H1 (cell line): Measurements from ENCODE around the gene DNTTIP2.

ENCODE experiments used
- RAD21 ChIP-seq, 2 experiments: IDR thresholded peaks in 1 of 2; conservative IDR thresholded peaks in 1 of 2; 2 replicates each; pipeline ENCODE4 v1.6.1; 2011; ENCODE audit warnings: low read depth in 2 of 2, low read length in 2 of 2, improper control_type of control experiment in 1 of 2, inconsistent platforms in 1 of 2, mild to moderate bottlenecking in 1 of 2, moderate library complexity in 1 of 2
- ZNF274 ChIP-seq: IDR thresholded peaks from 2 replicates; pipeline ENCODE4 v1.7.0; 2012; ENCODE audit warnings: low read length, borderline replicate concordance; ENCODE audit errors: extremely low read depth
- TF ChIP-seq, protein P1 (sequence below), 3 experiments: IDR thresholded peaks; 1 replicate in 2 of 3; 2 replicates in 1 of 3; pipeline versions ENCODE4 v1.5.1 to v1.6.1; 2011; ENCODE audit warnings: low read length in 3 of 3, mild to moderate bottlenecking in 3 of 3, inconsistent platforms in 2 of 3, low read depth in 1 of 3, moderate library complexity in 1 of 3; ENCODE audit not compliant: insufficient read depth in 1 of 3; ENCODE audit errors: control extremely low read depth in 1 of 3

DNA sequence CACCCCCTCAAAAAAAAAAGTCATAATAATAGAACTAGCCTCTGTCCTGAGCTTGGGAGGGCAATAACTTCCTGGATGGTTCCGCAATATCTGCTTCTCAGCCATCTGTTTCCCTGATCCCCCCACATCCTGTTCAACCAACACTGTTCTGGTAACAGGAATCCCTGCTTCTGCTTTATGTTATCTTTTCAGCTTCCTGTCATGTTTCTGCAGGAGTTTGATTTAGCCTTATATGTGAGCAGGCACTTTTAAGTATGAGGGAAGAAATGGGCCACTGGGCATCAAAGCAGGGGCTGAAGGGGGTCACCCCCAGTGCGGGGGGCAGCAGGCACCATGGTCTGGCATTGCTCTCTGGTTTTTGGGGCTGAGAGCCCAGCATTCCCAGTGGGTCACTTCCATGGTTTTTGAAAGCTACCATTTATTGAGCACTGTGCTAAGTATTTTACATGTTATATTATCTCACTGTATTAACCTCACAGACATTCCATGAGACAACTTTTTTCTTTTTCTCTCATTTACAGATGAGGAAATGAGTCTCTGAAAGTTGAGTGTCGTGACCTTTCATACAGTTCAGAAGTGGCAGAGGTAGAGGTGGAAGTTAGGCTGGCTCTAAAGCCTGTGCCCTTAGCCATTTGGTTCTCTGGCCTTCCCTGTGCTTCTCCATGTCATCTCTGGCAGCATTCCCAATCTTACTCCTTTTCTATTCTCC lies 61.9 kb downstream of the DNTTIP2 start:
- no peak for TF ChIP-seq RAD21 (IDR thresholded peaks at IDR 0.05 in 1 of 2, conservative IDR thresholded peaks at IDR 0.05 in 1 of 2; ENCODE audit: low read depth in 2 of 2, low read length in 2 of 2)
- no peak for TF ChIP-seq ZNF274
- TF ChIP-seq, protein P1, sequence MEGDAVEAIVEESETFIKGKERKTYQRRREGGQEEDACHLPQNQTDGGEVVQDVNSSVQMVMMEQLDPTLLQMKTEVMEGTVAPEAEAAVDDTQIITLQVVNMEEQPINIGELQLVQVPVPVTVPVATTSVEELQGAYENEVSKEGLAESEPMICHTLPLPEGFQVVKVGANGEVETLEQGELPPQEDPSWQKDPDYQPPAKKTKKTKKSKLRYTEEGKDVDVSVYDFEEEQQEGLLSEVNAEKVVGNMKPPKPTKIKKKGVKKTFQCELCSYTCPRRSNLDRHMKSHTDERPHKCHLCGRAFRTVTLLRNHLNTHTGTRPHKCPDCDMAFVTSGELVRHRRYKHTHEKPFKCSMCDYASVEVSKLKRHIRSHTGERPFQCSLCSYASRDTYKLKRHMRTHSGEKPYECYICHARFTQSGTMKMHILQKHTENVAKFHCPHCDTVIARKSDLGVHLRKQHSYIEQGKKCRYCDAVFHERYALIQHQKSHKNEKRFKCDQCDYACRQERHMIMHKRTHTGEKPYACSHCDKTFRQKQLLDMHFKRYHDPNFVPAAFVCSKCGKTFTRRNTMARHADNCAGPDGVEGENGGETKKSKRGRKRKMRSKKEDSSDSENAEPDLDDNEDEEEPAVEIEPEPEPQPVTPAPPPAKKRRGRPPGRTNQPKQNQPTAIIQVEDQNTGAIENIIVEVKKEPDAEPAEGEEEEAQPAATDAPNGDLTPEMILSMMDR (IDR thresholded peaks at IDR 0.05; ENCODE audit: control extremely low read depth in 1 of 3, insufficient read depth in 1 of 3, low read depth in 1 of 3, low read length in 3 of 3) = no peak
